Stomach (tissue), 9 donors: ENCODE results near the gene TM4SF18. TPM values are rescaled to one million over a fixed set of nuclear protein-coding genes. Genes with fewer than 3 reads are reported as not detected.
A peak's percentile ranks its signal among the peaks of the same experiment; 100 is the strongest.

Experiments used
- DNase-seq, 2 donors: peaks; one replicate each; pipeline versions ENCODE4 v3.0.0 to v3.0.0-alpha.2; 2013 to 2019
- H3K27ac ChIP-seq, 5 donors: fragments of 200-600 bp in 4 of 5; sonication (generic) in 4 of 5; one replicate each; pipeline ENCODE4 v1.5.1; 2013 to 2019; ENCODE audit warnings: mild to moderate bottlenecking in 1 of 5, moderate library complexity in 1 of 5
- H3K27me3 ChIP-seq, 3 donors: fragments of 200-600 bp; sonication (generic); one replicate each; pipeline ENCODE4 v1.5.1; 2017 to 2019; ENCODE audit warnings: mixed run types in 1 of 3
- H3K36me3 ChIP-seq, 4 donors: fragments of 200-600 bp; sonication (generic); 1 replicate in 3 of 4; 2 replicates in 1 of 4; pipeline ENCODE4 v1.5.1; 2016 to 2019
- H3K4me1 ChIP-seq, 4 donors: fragments of 200-600 bp; sonication (generic); one replicate each; pipeline ENCODE4 v1.5.1; 2016 to 2019
- H3K4me3 ChIP-seq, 4 donors: fragments of 200-600 bp; sonication (generic) in 3 of 4; one replicate each; pipeline ENCODE4 v1.5.1; 2016 to 2019; ENCODE audit warnings: mild to moderate bottlenecking in 1 of 4
- H3K9me3 ChIP-seq, 4 donors: fragments of 200-600 bp; sonication (generic); one replicate each; pipeline ENCODE4 v1.5.1; 2016 to 2019
- CTCF ChIP-seq, 7 experiments: fragments of 450-650 bp in 4 of 7; fragments of 200-600 bp in 3 of 7; sonication (generic) in 3 of 7; IDR thresholded peaks; one replicate each; pipeline ENCODE4 v1.5.1; 2016 to 2019; ENCODE audit warnings: antibody characterized with exemption in 7 of 7, control low read depth in 2 of 7, mild to moderate bottlenecking in 1 of 7
- EP300 ChIP-seq: sonication (generic); formaldehyde crosslinking; IDR thresholded peaks from one replicate; pipeline ENCODE4 v1.6.1; 2017; ENCODE audit warnings: antibody characterized with exemption
- POLR2A ChIP-seq, 4 donors: fragments of 450-650 bp; IDR thresholded peaks; one replicate each; pipeline ENCODE4 v1.6.1; 2016; ENCODE audit warnings: antibody characterized with exemption in 4 of 4, control low read depth in 2 of 4, mild to moderate bottlenecking in 1 of 4, moderate library complexity in 1 of 4
- POLR2AphosphoS5 ChIP-seq, 3 donors: sonication (generic); formaldehyde crosslinking; IDR thresholded peaks; one replicate each; pipeline ENCODE4 v1.6.1; 2016; ENCODE audit warnings: antibody characterized with exemption in 3 of 3
- WGBS, 5 donors: extraction: QIAGEN DNeasy Blood & Tissue Kit in 3 of 5; methylation state at CpG; one replicate each; pipeline versions ENCODE4 v1.1.5 to v1.1.7; 2013 to 2018; 5-methylcytosine and 5-hydroxymethylcytosine counted together
- intact Hi-C: fragments of 100-400 bp; cut with DNase I; formaldehyde crosslinking; loops from one replicate; pipeline ENCODE4 v1.15.1; 2023; ENCODE audit warnings: low total_unique reads
- polyA plus RNA-seq, 3 donors: library from polyadenylated mRNA; stranded (reverse); fragments of 200-250 nt; gene quantifications; one replicate each; pipeline ENCODE4 v1.2.3, GENCODE V29; 2013
- total RNA-seq, 5 donors: library from RNA; depleted of rRNA; stranded (reverse); fragments of >200 nt; gene quantifications; one replicate each; pipeline versions ENCODE4 v1.1.0 to v1.2.3, GENCODE V29; 2014 to 2016
- donor health status: healthy with polysubstance abuse.
- donor health status: Bipolar disorder and iron deficiency.
- donor health status: healthy.

TM4SF18 gene
- total and polyA plus RNA-seq, 8 donors = 0.45 to 26.1 (median 1.8) TPM; not detected in 1

GRCh38 chr3:149363053-149363452, 29.6 kb upstream of the TM4SF18 start:
- Histone ChIP-seq H3K27me3 (no peaks in the 10 kb centered on the region), H3K4me3 (no peak overlapping the region), H3K27ac (no peak overlapping the region), H3K4me1 (peaks cover 0 to 10% (median 0%) of the 10 kb centered on the region in 4 donors), H3K9me3 (no peaks in the 10 kb centered on the region), H3K36me3 (no peaks in the 10 kb centered on the region)
- intact Hi-C loops = no loop called here
- TF ChIP-seq POLR2A (IDR thresholded peaks at IDR 0.05) (no peak), POLR2AphosphoS5 (IDR thresholded peaks at IDR 0.05) (no peak), CTCF (IDR thresholded peaks at IDR 0.05) (no peak), EP300 (no peak)
- WGBS, 5 donors = 75 to 82% (median 79%) methylated on average over 2 of the region's 2 CpGs
- no peak for DNase-seq

- no peaks in the 10 kb centered on the region for H3K36me3 ChIP-seq
- intact Hi-C loops = no loop called here
- H3K9me3 ChIP-seq = no peaks in the 10 kb centered on the region
- WGBS, 5 donors = 65 to 81% (median 78%) methylated on average over 5 of the region's 5 CpGs
- no peak overlapping the region for H3K4me3 ChIP-seq
- peaks cover 0 to 3% (median 0%) of the 10 kb centered on the region in 4 donors for H3K4me1 ChIP-seq
- no peak for DNase-seq
- H3K27me3 ChIP-seq = no peaks in the 10 kb centered on the region
- TF ChIP-seq EP300 (no peak), CTCF (IDR thresholded peaks at IDR 0.05) (no peak)
- no peak overlapping the region for H3K27ac ChIP-seq
Observed at GRCh38 chr3:149362366-149362765, 28.9 kb upstream of the TM4SF18 start.

GRCh38 chr3:149356630-149357029, 23.2 kb upstream of the TM4SF18 start:
- H3K27ac ChIP-seq = peak overlapping the region; percentile 63 to 76 (median 68)
- intact Hi-C loops = no loop called here
- no peak for DNase-seq
- peaks cover 13 to 33% (median 20%) of the 10 kb centered on the region in 4 donors for H3K4me1 ChIP-seq
- no peak for TF ChIP-seq POLR2AphosphoS5 (IDR thresholded peaks at IDR 0.05)
- no peak for TF ChIP-seq CTCF (IDR thresholded peaks at IDR 0.05)
- TF ChIP-seq POLR2A (IDR thresholded peaks at IDR 0.05) = no peak
- no peak for TF ChIP-seq EP300
- H3K9me3 ChIP-seq = no peaks in the 10 kb centered on the region
- no peak overlapping the region for H3K4me3 ChIP-seq
- H3K36me3 ChIP-seq = no peaks in the 10 kb centered on the region
- H3K27me3 ChIP-seq = no peaks in the 10 kb centered on the region
- WGBS, 5 donors = 61 to 78% (median 70%) methylated on average over 4 of the region's 4 CpGs

- no peaks in the 10 kb centered on the region for H3K9me3 ChIP-seq
- peaks cover 13 to 33% (median 20%) of the 10 kb centered on the region in 4 donors for H3K4me1 ChIP-seq
- H3K27ac ChIP-seq = peak overlapping the region; percentile 63 to 76 (median 68)
- no peak for TF ChIP-seq EP300
- TF ChIP-seq POLR2AphosphoS5 (IDR thresholded peaks at IDR 0.05) = no peak
- no peak for TF ChIP-seq CTCF (IDR thresholded peaks at IDR 0.05)
- no peak for TF ChIP-seq POLR2A (IDR thresholded peaks at IDR 0.05)
- no peak overlapping the region for H3K4me3 ChIP-seq
- 15 to 50% (median 21%) methylated on average over 6 of the region's 6 CpGs for WGBS, 5 donors
- peak in 1 of 2 donors; percentile 81 for DNase-seq
- H3K36me3 ChIP-seq = no peaks in the 10 kb centered on the region
- no peaks in the 10 kb centered on the region for H3K27me3 ChIP-seq
- intact Hi-C loops = no loop called here
Observed at GRCh38 chr3:149356044-149356592, 22.7 kb upstream of the TM4SF18 start.
